Measurements from ENCODE around the gene GABBR2.

GRCh38 chr9:98627296-98627695 lies 81.4 kb downstream of the GABBR2 start:
- no peak for TF ChIP-seq TAF1 (IDR thresholded peaks at IDR 0.05; ENCODE audit: low read depth)
- TF ChIP-seq USF1 (IDR thresholded peaks at IDR 0.05) = no peak
- no peak for TF ChIP-seq ZBTB7A (IDR thresholded peaks at IDR 0.05; ENCODE audit: low read depth)
- TF ChIP-seq YY1 (IDR thresholded peaks at IDR 0.05; ENCODE audit: low read depth) = no peak
- TF ChIP-seq, protein P1, sequence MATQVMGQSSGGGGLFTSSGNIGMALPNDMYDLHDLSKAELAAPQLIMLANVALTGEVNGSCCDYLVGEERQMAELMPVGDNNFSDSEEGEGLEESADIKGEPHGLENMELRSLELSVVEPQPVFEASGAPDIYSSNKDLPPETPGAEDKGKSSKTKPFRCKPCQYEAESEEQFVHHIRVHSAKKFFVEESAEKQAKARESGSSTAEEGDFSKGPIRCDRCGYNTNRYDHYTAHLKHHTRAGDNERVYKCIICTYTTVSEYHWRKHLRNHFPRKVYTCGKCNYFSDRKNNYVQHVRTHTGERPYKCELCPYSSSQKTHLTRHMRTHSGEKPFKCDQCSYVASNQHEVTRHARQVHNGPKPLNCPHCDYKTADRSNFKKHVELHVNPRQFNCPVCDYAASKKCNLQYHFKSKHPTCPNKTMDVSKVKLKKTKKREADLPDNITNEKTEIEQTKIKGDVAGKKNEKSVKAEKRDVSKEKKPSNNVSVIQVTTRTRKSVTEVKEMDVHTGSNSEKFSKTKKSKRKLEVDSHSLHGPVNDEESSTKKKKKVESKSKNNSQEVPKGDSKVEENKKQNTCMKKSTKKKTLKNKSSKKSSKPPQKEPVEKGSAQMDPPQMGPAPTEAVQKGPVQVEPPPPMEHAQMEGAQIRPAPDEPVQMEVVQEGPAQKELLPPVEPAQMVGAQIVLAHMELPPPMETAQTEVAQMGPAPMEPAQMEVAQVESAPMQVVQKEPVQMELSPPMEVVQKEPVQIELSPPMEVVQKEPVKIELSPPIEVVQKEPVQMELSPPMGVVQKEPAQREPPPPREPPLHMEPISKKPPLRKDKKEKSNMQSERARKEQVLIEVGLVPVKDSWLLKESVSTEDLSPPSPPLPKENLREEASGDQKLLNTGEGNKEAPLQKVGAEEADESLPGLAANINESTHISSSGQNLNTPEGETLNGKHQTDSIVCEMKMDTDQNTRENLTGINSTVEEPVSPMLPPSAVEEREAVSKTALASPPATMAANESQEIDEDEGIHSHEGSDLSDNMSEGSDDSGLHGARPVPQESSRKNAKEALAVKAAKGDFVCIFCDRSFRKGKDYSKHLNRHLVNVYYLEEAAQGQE (IDR thresholded peaks at IDR 0.05; ENCODE audit: low read depth) = no peak
- TF ChIP-seq EP300 (IDR thresholded peaks at IDR 0.05; ENCODE audit: borderline replicate concordance) = no peak
- TF ChIP-seq EGR1 (IDR thresholded peaks at IDR 0.05) = no peak
- TF ChIP-seq TEAD4 (IDR thresholded peaks at IDR 0.05) = no peak
- TF ChIP-seq NFIC (IDR thresholded peaks at IDR 0.05) = no peak
- TF ChIP-seq CEBPB (IDR thresholded peaks at IDR 0.05) = no peak
- no peak for TF ChIP-seq CREB1 (IDR thresholded peaks at IDR 0.05; ENCODE audit: low read depth)
- TF ChIP-seq RAD21 (IDR thresholded peaks at IDR 0.05; ENCODE audit: low read depth) = no peak
- TF ChIP-seq MAX (IDR thresholded peaks at IDR 0.05) = no peak
